ENCODE results near the gene ASF1A. TPM values are rescaled to one million over a fixed set of nuclear protein-coding genes. Genes with fewer than 3 reads are reported as not detected.

ASF1A gene
- total RNA-seq, 5 donors from 2014 or later (not counting 1 experiment from before 2014, with no cell fraction given), result 16.8 to 49.6 (median 42.5) TPM

DNA sequence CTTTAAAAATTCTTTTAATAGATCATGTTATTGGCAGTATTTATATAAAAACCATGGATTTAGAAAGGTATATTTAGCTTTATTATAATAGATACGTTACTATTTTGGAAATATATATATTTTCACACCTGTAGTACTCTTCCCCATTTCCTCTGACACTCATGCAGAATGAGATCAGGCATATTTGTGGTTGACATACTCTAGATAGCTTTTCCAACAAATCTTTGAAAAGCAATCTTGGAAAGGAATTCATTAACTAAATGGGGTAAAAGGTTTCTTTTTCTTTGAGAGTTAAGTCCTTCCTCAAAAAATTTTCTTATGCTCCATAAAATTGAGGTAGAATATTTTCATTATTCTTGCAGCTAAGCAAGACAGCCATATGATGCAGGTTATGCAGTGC is 14.5 kb downstream of the ASF1A start:
- no CpG with 5 or more reads among the region's 1 CpG for WGBS (ENCODE audit: insufficient coverage)
- H3K4me1 ChIP-seq (ENCODE audit: control insufficient read depth in 1 of 2, extremely low read depth in 1 of 2, insufficient read depth in 2 of 2, low read length in 2 of 2), result peaks cover 0 to 5% of the 10 kb centered on the region in 2 experiments
- no peak for DNase-seq
- Mint-ChIP-seq H3K4me1 (peaks cover 13 to 50% (median 46%) of the 10 kb centered on the region in 3 donors), H3K27me3 (no peaks in the 10 kb centered on the region), H3K27ac (no peak overlapping the region), H3K36me3 (peaks cover 67% of the 10 kb centered on the region), H3K9me3 (no peaks in the 10 kb centered on the region), H3K4me3 (no peak overlapping the region)
- peaks cover 0 to 75% of the 10 kb centered on the region in 2 donors for H3K36me3 ChIP-seq (ENCODE audit: control insufficient read depth in 2 of 2, extremely low read depth in 1 of 2, insufficient read depth in 1 of 2, low read length in 1 of 2)
- no peak overlapping the region for H3K27ac ChIP-seq (ENCODE audit: low read length)
- H3K27me3 ChIP-seq (replicated peaks in 1 of 2; ENCODE audit: control insufficient read depth in 2 of 2, extremely low read depth in 1 of 2, insufficient read depth in 2 of 2, low read length in 1 of 2), result no peaks in the 10 kb centered on the region
- ChIA-PET CTCF (interaction anchor here in 1 of 2 donors (1.4 to 2.1 kb wide), 2 partner anchors 11 to 15 kb away, joined by 3 to 10 read pairs; no protein-coding TSS in a partner anchor), POLR2A (interaction anchor here in 1 of 2 donors (0.8 kb wide), 1 partner anchor 19 kb away, joined by 3 read pairs; no protein-coding TSS in a partner anchor)
- ATAC-seq (replicated peaks in 1 of 4), result no peak
- no peak overlapping the region for H3K4me3 ChIP-seq (ENCODE audit: control insufficient read depth in 1 of 2, extremely low read depth in 1 of 2, low read length in 1 of 2)
- H3K9me3 ChIP-seq, result no peaks in the 10 kb centered on the region

DNA sequence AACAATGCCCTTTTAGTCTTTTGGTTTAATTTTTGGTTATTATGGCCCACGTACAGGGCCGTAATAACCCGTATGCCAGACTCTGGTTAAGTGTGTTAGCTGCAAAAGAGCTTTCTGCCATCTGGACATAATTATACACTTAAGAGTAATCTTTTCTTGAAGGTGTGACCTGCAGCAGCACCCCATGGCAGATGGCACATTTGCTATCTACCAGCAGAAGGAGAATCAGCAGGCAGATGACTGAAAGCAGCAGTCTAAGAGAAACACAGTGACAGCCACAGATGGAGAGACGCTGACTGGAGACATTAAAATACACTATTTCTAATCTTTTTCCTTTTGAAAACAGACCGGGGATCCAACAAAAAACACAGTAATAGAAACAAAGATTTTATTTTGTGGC is 18.7 kb downstream of the ASF1A start:
- peak overlapping the region; percentile 31 to 66 for H3K27ac Mint-ChIP-seq
- H3K4me1 ChIP-seq (ENCODE audit: control insufficient read depth in 1 of 2, extremely low read depth in 1 of 2, insufficient read depth in 2 of 2, low read length in 2 of 2), result no peaks in the 10 kb centered on the region
- no peaks in the 10 kb centered on the region for H3K27me3 ChIP-seq (replicated peaks in 1 of 2; ENCODE audit: control insufficient read depth in 2 of 2, extremely low read depth in 1 of 2, insufficient read depth in 2 of 2, low read length in 1 of 2)
- no peaks in the 10 kb centered on the region for H3K27me3 Mint-ChIP-seq
- ATAC-seq (replicated peaks in 1 of 4) (no peak), DNase-seq (no peak)
- H3K4me3 Mint-ChIP-seq, result no peak overlapping the region
- CTCF ChIA-PET, result interaction anchor here in 1 of 2 donors (0.6 kb wide), 1 partner anchor 261 kb away, joined by 3 read pairs; no protein-coding TSS in a partner anchor
- H3K9me3 ChIP-seq, result no peaks in the 10 kb centered on the region
- H3K27ac ChIP-seq (ENCODE audit: low read length), result no peak overlapping the region
- peaks cover 65% of the 10 kb centered on the region for H3K36me3 Mint-ChIP-seq
- no peak overlapping the region for H3K4me3 ChIP-seq (ENCODE audit: control insufficient read depth in 1 of 2, extremely low read depth in 1 of 2, low read length in 1 of 2)
- H3K36me3 ChIP-seq (ENCODE audit: control insufficient read depth in 2 of 2, extremely low read depth in 1 of 2, insufficient read depth in 1 of 2, low read length in 1 of 2), result peaks cover 0 to 70% of the 10 kb centered on the region in 2 donors
- POLR2A ChIA-PET, result interaction anchor here in 1 of 2 donors (0.9 kb wide), 1 partner anchor 9 kb away, joined by 3 read pairs; no protein-coding TSS in a partner anchor
- H3K9me3 Mint-ChIP-seq, result no peaks in the 10 kb centered on the region
- H3K4me1 Mint-ChIP-seq, result peaks cover 5 to 14% (median 11%) of the 10 kb centered on the region in 3 donors
- WGBS (ENCODE audit: insufficient coverage), result no CpG with 5 or more reads among the region's 5 CpGs

DNA sequence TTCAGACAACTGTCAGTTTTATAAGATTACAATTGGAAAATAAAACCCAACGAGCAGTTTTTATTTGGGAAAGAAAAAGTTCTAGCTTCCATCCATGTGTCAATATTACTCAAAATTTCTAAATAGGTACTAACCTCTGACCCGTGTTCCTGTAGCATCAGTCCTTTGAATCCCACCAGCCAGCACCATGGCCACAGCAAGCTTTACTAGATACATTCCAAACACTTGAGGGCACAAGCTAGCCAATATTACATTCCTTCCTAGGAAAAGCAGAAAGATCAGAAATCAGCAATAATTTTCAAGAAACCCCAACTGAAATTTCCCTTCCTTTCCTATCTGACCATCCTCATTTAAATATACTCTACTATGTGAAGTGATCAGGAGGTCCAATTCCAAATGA is 19.2 kb downstream of the ASF1A start:
- ATAC-seq (replicated peaks in 1 of 4) (no peak), DNase-seq (no peak)
- H3K9me3 ChIP-seq, result no peaks in the 10 kb centered on the region
- no peak overlapping the region for H3K4me3 ChIP-seq (ENCODE audit: control insufficient read depth in 1 of 2, extremely low read depth in 1 of 2, low read length in 1 of 2)
- peaks cover 64% of the 10 kb centered on the region for H3K36me3 Mint-ChIP-seq
- no peaks in the 10 kb centered on the region for H3K4me1 ChIP-seq (ENCODE audit: control insufficient read depth in 1 of 2, extremely low read depth in 1 of 2, insufficient read depth in 2 of 2, low read length in 2 of 2)
- H3K9me3 Mint-ChIP-seq, result no peaks in the 10 kb centered on the region
- H3K27ac ChIP-seq (ENCODE audit: low read length), result no peak overlapping the region
- peak overlapping the region; percentile 29 for H3K27ac Mint-ChIP-seq
- no peaks in the 10 kb centered on the region for H3K27me3 Mint-ChIP-seq
- peaks cover 0 to 69% of the 10 kb centered on the region in 2 donors for H3K36me3 ChIP-seq (ENCODE audit: control insufficient read depth in 2 of 2, extremely low read depth in 1 of 2, insufficient read depth in 1 of 2, low read length in 1 of 2)
- H3K4me1 Mint-ChIP-seq, result peaks cover 5 to 13% (median 11%) of the 10 kb centered on the region in 3 donors
- ChIA-PET POLR2A (interaction anchor here in 1 of 2 donors (0.9 kb wide), 1 partner anchor 9 kb away, joined by 3 read pairs; no protein-coding TSS in a partner anchor), CTCF (interaction anchor here in 1 of 2 donors (0.6 to 1.5 kb wide), 2 partner anchors 113 to 261 kb away, joined by 3 read pairs; no protein-coding TSS in a partner anchor)
- 88% methylated on average over 1 of the region's 2 CpGs for WGBS (ENCODE audit: insufficient coverage)
- H3K27me3 ChIP-seq (replicated peaks in 1 of 2; ENCODE audit: control insufficient read depth in 2 of 2, extremely low read depth in 1 of 2, insufficient read depth in 2 of 2, low read length in 1 of 2), result no peaks in the 10 kb centered on the region
- no peak overlapping the region for H3K4me3 Mint-ChIP-seq

DNA sequence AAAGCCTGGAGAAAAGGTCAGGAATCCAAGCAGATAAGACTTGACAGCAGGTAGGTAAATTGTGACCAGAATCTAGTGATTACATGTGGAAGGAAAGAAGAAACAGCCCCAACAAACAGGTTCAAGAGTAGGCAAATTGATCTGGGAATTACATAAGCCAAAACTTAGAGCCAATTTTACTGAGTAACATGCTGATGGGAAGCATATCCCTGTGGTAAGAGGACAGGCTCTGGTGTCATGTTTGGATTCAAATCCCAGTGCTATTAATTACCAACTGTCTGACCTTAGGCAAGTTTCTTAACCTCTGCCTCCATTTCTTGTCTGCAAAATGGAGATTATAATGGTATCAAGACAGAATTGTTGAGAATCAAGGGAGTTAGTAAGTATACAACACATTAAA is 20.6 kb downstream of the ASF1A start:
- Mint-ChIP-seq H3K4me1 (peaks cover 5 to 11% (median 7%) of the 10 kb centered on the region in 3 donors), H3K9me3 (no peaks in the 10 kb centered on the region), H3K27ac (peak overlapping the region; percentile 7 to 66), H3K27me3 (no peaks in the 10 kb centered on the region), H3K36me3 (peaks cover 65% of the 10 kb centered on the region), H3K4me3 (no peak overlapping the region)
- peaks cover 0 to 60% of the 10 kb centered on the region in 2 donors for H3K36me3 ChIP-seq (ENCODE audit: control insufficient read depth in 2 of 2, extremely low read depth in 1 of 2, insufficient read depth in 1 of 2, low read length in 1 of 2)
- no peaks in the 10 kb centered on the region for H3K4me1 ChIP-seq (ENCODE audit: control insufficient read depth in 1 of 2, extremely low read depth in 1 of 2, insufficient read depth in 2 of 2, low read length in 2 of 2)
- H3K4me3 ChIP-seq (ENCODE audit: control insufficient read depth in 1 of 2, extremely low read depth in 1 of 2, low read length in 1 of 2), result no peak overlapping the region
- no peak for DNase-seq
- POLR2A ChIA-PET, result no interaction called here
- H3K27me3 ChIP-seq (replicated peaks in 1 of 2; ENCODE audit: control insufficient read depth in 2 of 2, extremely low read depth in 1 of 2, insufficient read depth in 2 of 2, low read length in 1 of 2), result no peaks in the 10 kb centered on the region
- H3K9me3 ChIP-seq, result no peaks in the 10 kb centered on the region
- peak overlapping the region; percentile 27 for H3K27ac ChIP-seq (ENCODE audit: low read length)
- CTCF ChIA-PET, result interaction anchor here in 1 of 2 donors (0.7 to 1.5 kb wide), 2 partner anchors 18 to 239 kb away, joined by 3 read pairs; no protein-coding TSS in a partner anchor
- no peak for ATAC-seq (replicated peaks in 1 of 4)

DNA sequence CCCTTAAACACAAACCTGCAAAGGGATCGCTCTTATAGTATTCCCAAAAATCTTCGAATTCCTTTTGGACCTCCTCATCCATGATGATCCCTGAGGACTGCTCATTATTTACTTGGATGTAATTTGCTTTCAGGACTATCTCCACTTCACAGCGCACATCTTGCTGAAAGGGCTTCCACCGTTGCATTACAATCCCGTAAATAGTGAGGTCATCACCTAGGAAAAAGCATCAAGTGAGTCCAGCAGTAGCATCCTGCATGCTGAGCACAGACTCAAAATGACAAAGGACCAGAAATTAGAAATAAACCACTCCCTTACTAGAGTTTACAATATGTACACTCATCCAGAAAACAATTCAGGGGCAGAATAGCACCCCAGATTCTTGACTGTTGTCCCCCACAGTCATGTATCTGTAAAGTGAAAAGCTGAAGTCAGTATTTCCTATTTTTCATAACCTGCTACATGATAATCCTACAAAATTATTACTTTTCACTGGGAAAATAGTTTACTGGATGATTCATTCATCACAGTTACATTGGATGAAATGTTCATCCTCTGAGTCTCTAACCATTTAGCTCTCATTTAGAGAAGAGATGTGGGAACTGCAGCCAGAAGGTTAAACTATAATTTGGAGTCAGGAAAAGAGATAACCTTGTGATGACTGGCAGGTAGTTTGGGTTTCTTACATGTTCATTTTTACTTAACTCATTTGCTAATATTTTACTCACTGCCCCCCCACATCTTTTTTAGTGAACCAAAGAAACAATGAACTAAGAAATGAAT is 23.8 kb downstream of the ASF1A start:
- H3K27me3 Mint-ChIP-seq, result no peaks in the 10 kb centered on the region
- WGBS (ENCODE audit: insufficient coverage), result 95% methylated on average over 3 of the region's 5 CpGs
- H3K9me3 Mint-ChIP-seq, result no peaks in the 10 kb centered on the region
- Histone ChIP-seq H3K36me3 (ENCODE audit: control insufficient read depth in 2 of 2, extremely low read depth in 1 of 2, insufficient read depth in 1 of 2, low read length in 1 of 2) (peaks cover 3 to 61% of the 10 kb centered on the region in 2 donors), H3K4me3 (ENCODE audit: control insufficient read depth in 1 of 2, extremely low read depth in 1 of 2, low read length in 1 of 2) (no peak overlapping the region), H3K27ac (ENCODE audit: low read length) (no peak overlapping the region), H3K27me3 (replicated peaks in 1 of 2; ENCODE audit: control insufficient read depth in 2 of 2, extremely low read depth in 1 of 2, insufficient read depth in 2 of 2, low read length in 1 of 2) (no peaks in the 10 kb centered on the region), H3K9me3 (no peaks in the 10 kb centered on the region), H3K4me1 (ENCODE audit: control insufficient read depth in 1 of 2, extremely low read depth in 1 of 2, insufficient read depth in 2 of 2, low read length in 2 of 2) (no peaks in the 10 kb centered on the region)
- no peak overlapping the region for H3K27ac Mint-ChIP-seq
- H3K4me1 Mint-ChIP-seq, result peaks cover 3 to 9% (median 6%) of the 10 kb centered on the region in 3 donors
- ChIA-PET CTCF (no interaction called here), POLR2A (no interaction called here)
- H3K36me3 Mint-ChIP-seq, result peaks cover 74% of the 10 kb centered on the region
- no peak overlapping the region for H3K4me3 Mint-ChIP-seq
- DNase-seq, result no peak
- no peak for ATAC-seq (replicated peaks in 1 of 4)

DNA sequence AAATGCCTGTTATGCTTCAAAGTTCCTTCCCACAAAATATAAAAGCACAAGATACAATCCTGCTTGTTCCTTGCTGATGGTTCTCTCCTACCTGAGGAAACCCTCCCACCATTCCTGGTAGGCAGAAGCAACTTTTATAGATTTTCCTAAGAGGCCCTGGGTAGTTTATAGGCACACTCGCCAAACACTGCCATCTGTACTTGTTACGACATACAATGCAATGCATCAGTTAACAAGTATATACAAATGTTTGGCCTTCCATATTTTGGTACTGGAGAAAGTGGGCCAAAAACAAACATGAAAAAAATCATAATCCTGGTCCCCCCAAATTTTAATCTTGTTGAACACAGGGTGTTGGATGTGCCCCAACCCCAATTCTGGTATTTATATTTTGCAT is 24.4 kb downstream of the ASF1A start:
- Mint-ChIP-seq H3K4me3 (no peak overlapping the region), H3K4me1 (peaks cover 0 to 9% (median 5%) of the 10 kb centered on the region in 3 donors), H3K9me3 (no peaks in the 10 kb centered on the region), H3K36me3 (peaks cover 69% of the 10 kb centered on the region), H3K27ac (no peak overlapping the region), H3K27me3 (no peaks in the 10 kb centered on the region)
- ATAC-seq (replicated peaks in 1 of 4) (no peak), DNase-seq (no peak)
- no peaks in the 10 kb centered on the region for H3K4me1 ChIP-seq (ENCODE audit: control insufficient read depth in 1 of 2, extremely low read depth in 1 of 2, insufficient read depth in 2 of 2, low read length in 2 of 2)
- no peak overlapping the region for H3K4me3 ChIP-seq (ENCODE audit: control insufficient read depth in 1 of 2, extremely low read depth in 1 of 2, low read length in 1 of 2)
- peaks cover 3 to 59% of the 10 kb centered on the region in 2 donors for H3K36me3 ChIP-seq (ENCODE audit: control insufficient read depth in 2 of 2, extremely low read depth in 1 of 2, insufficient read depth in 1 of 2, low read length in 1 of 2)
- H3K9me3 ChIP-seq, result no peaks in the 10 kb centered on the region
- ChIA-PET CTCF (no interaction called here), POLR2A (no interaction called here)
- H3K27ac ChIP-seq (ENCODE audit: low read length), result no peak overlapping the region
- H3K27me3 ChIP-seq (replicated peaks in 1 of 2; ENCODE audit: control insufficient read depth in 2 of 2, extremely low read depth in 1 of 2, insufficient read depth in 2 of 2, low read length in 1 of 2), result no peaks in the 10 kb centered on the region
- WGBS (ENCODE audit: insufficient coverage), result no CpG with 5 or more reads among the region's 2 CpGs

Measured in T-cell (primary cell).